Panc1 (cell line): ENCODE measurements around the gene FLT3. TPM values are rescaled to one million over a fixed set of nuclear protein-coding genes. Genes with fewer than 3 reads are reported as not detected.

ENCODE experiments used
- ATAC-seq: fragments of 200-7000 bp; cut with Tn5 transposase; 2 replicates; pipeline ENCODE4 v1.9.1; 2020; ENCODE audit warnings: mild to moderate bottlenecking, moderate library complexity
- BruUV-seq: library from RNA; stranded (reverse); fragments of 400-500 nt; replicated peaks from 2 replicates; lab custom pipeline; 2021; lab: Mats Ljungman, UMichigan
- CTCF ChIA-PET: fragments of 300-600 bp; sonication (Branson Sonifier 250); formaldehyde crosslinking; loops from one replicate; lab custom pipeline; 2022; ENCODE audit warnings: antibody characterized with exemption; lab: Charles Lee
- POLR2A ChIA-PET: fragments of 300-600 bp; sonication (Branson Sonifier 250); formaldehyde crosslinking; loops from one replicate; lab custom pipeline; 2022; ENCODE audit warnings: antibody characterized with exemption; lab: Charles Lee
- DNase-seq: peaks from one replicate; pipeline ENCODE4 v3.0.0-alpha.2; 2010; ENCODE audit warnings: low read depth, low spot score
- H3K27ac ChIP-seq: 2 replicates; pipeline ENCODE4 v1.5.1; 2011; ENCODE audit warnings: mild to moderate bottlenecking, low read length, inconsistent platforms
- H3K27me3 ChIP-seq: fragments of 200-500 bp; sonication (Bioruptor generic); 2 replicates; pipeline ENCODE4 v1.6.0; 2014; ENCODE audit warnings: low read length, inconsistent platforms; ENCODE audit not compliant: control insufficient read depth, insufficient read depth
- H3K36me3 ChIP-seq: fragments of 200-500 bp; sonication (Bioruptor generic); 2 replicates; pipeline ENCODE4 v1.5.1; 2014; ENCODE audit warnings: inconsistent platforms, mild to moderate bottlenecking, low read length, moderate library complexity; ENCODE audit not compliant: control insufficient read depth, insufficient read depth
- H3K4me1 ChIP-seq: 2 replicates; pipeline ENCODE4 v1.5.1; 2011; ENCODE audit warnings: inconsistent platforms, mild to moderate bottlenecking, low read length, moderate library complexity; ENCODE audit not compliant: control insufficient read depth, insufficient read depth
- H3K4me3 ChIP-seq, 2 experiments: 2 replicates each; pipeline ENCODE4 v1.5.1; 2011 to 2012; ENCODE audit warnings: low read depth in 2 of 2, low read length in 2 of 2, mild to moderate bottlenecking in 2 of 2, inconsistent platforms in 1 of 2, moderate library complexity in 1 of 2
- H3K9me3 ChIP-seq: fragments of 200-500 bp; sonication (Bioruptor generic); 2 replicates; pipeline ENCODE4 v1.5.1; 2014; ENCODE audit warnings: low read depth, mild to moderate bottlenecking, inconsistent platforms, low read length, moderate library complexity; ENCODE audit not compliant: control insufficient read depth, insufficient read depth
- CTCF ChIP-seq: fragments of 450-650 bp; IDR thresholded peaks from 2 replicates; pipeline ENCODE4 v1.5.1; 2017; ENCODE audit warnings: mild to moderate bottlenecking
- POLR2AphosphoS5 ChIP-seq: IDR thresholded peaks from 2 replicates; pipeline ENCODE4 v1.6.1; 2012; ENCODE audit warnings: mild to moderate bottlenecking, low read depth, low read length, moderate library complexity
- REST ChIP-seq, 2 experiments: IDR thresholded peaks; 2 replicates each; pipeline ENCODE4 v1.6.1; 2011 to 2012; ENCODE audit warnings: low read depth in 2 of 2, control low read depth in 1 of 2, low read length in 1 of 2, mild to moderate bottlenecking in 1 of 2, moderate library complexity in 1 of 2; ENCODE audit not compliant: insufficient read depth in 1 of 2
- SIN3A ChIP-seq: IDR thresholded peaks from 2 replicates; pipeline ENCODE4 v1.6.1; 2012; ENCODE audit warnings: low read depth, mild to moderate bottlenecking, low read length, moderate library complexity, borderline replicate concordance; ENCODE audit not compliant: insufficient read depth
- TCF7L2 ChIP-seq: IDR thresholded peaks from 2 replicates; pipeline ENCODE4 v1.6.1; 2011; ENCODE audit warnings: mild to moderate bottlenecking, low read depth, low read length, inconsistent platforms
- in situ Hi-C: cut with HindIII; loops from 2 replicates; pipeline ENCODE4 v1.10.0; 2016; ENCODE audit warnings: low sequenced_read_pairs, low pct_unique_long_range_greater_than_20kb
- intact Hi-C: fragments of 100-400 bp; cut with micrococcal nuclease; formaldehyde crosslinking; loops from one replicate; pipeline ENCODE4 v1.10.0; 2022; ENCODE audit not compliant: unreplicated experiment
- total RNA-seq: library from RNA; stranded (reverse); gene quantifications from one replicate; pipeline ENCODE4 v1.2.1, GENCODE V29; 2021; ENCODE audit not compliant: unreplicated experiment

The FLT3 gene
- total RNA-seq, 1 experiment from 2014 or later, result 0.08 TPM

- Histone ChIP-seq H3K4me1 (peaks cover 27% of the 10 kb centered on the region), H3K36me3 (no peaks in the 10 kb centered on the region), H3K27ac (peak overlapping the region; percentile 63), H3K9me3 (no peaks in the 10 kb centered on the region), H3K4me3 (peak overlapping the region; percentile 40 to 60), H3K27me3 (no peaks in the 10 kb centered on the region)
- intact Hi-C loops, result loop anchor here (10.0 kb wide), 1 partner anchor 595 kb away; no protein-coding TSS in a partner anchor
- TF ChIP-seq SIN3A (no peak), REST (IDR thresholded peaks at IDR 0.05; ENCODE audit: insufficient read depth in 1 of 2, low read depth in 2 of 2, low read length in 1 of 2) (no peak), POLR2AphosphoS5 (no peak), TCF7L2 (no peak), CTCF (no peak)
- CTCF ChIA-PET, result interaction anchor here (0.6 to 1.7 kb wide), 2 partner anchors 129 to 756 kb away, joined by 9 to 10 read pairs; no protein-coding TSS in a partner anchor
- no peak for DNase-seq
- in situ Hi-C loops, result loop anchor here (25.0 kb wide), 1 partner anchor 123 kb away; no protein-coding TSS in a partner anchor
- no peak for ATAC-seq
- POLR2A ChIA-PET, result no interaction called here
- no TSS peak for BruUV-seq
These were observed 140.4 kb downstream of the FLT3 start for GRCh38 chr13:27959976-27960361.

DNA sequence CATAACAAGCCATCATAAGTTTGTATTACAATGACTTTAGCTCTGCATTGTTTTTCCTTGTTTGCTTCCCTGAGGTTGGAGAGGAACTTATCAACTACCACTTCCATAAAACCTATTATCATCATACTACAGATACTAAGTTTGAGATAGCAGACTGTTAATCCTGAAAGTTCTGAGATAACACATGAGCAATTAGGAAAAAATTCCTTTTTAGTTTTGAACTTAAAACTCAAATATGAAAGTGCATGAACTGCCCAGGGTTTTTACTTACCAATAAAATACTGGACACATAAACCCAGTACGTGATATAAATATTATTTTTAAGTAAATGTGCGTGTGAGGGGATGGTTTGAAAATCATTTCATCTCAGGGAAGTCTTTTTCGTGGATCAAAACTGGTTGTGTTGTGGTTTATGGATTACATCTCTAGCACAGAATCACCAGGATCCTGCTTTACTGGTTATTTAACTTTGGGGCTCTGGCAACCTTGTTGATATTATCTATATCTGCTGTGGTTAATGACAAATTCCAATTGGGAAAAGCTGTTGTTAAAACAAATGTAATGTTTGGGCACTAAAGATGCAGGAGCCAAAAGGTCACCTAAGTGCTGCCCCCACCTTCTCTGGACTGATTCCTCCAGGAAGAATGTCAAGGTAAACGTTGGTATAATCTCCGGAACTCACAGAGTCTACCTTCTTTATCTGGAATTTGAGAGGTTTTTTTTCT lies 143.6 kb downstream of the FLT3 start:
- BruUV-seq, result no TSS peak
- TF ChIP-seq POLR2AphosphoS5 (no peak), TCF7L2 (no peak), SIN3A (no peak), CTCF (no peak), REST (IDR thresholded peaks at IDR 0.05; ENCODE audit: insufficient read depth in 1 of 2, low read depth in 2 of 2, low read length in 1 of 2) (no peak)
- H3K4me3 ChIP-seq, result no peak overlapping the region
- no peaks in the 10 kb centered on the region for H3K36me3 ChIP-seq
- peaks cover 20% of the 10 kb centered on the region for H3K4me1 ChIP-seq
- no peak overlapping the region for H3K27ac ChIP-seq
- no peaks in the 10 kb centered on the region for H3K9me3 ChIP-seq
- POLR2A ChIA-PET, result interaction anchor here (0.7 kb wide), 1 partner anchor 173 kb away, joined by 10 read pairs; no protein-coding TSS in a partner anchor
- intact Hi-C loops (loop anchor here (10.0 kb wide), 1 partner anchor 592 kb away; no protein-coding TSS in a partner anchor), in situ Hi-C loops (loop anchor here (25.0 kb wide), 1 partner anchor 119 kb away; no protein-coding TSS in a partner anchor)
- ATAC-seq (no peak), DNase-seq (no peak)
- no peaks in the 10 kb centered on the region for H3K27me3 ChIP-seq
- CTCF ChIA-PET, result no interaction called here
